GM19238 (cell line): ENCODE results near the gene ITGB1BP1.

Experiments used
- DNase-seq: peaks from one replicate; pipeline ENCODE4 v3.0.0; 2011; ENCODE audit warnings: low spot score; ENCODE audit not compliant: insufficient read length

ITGB1BP1 gene

DNA sequence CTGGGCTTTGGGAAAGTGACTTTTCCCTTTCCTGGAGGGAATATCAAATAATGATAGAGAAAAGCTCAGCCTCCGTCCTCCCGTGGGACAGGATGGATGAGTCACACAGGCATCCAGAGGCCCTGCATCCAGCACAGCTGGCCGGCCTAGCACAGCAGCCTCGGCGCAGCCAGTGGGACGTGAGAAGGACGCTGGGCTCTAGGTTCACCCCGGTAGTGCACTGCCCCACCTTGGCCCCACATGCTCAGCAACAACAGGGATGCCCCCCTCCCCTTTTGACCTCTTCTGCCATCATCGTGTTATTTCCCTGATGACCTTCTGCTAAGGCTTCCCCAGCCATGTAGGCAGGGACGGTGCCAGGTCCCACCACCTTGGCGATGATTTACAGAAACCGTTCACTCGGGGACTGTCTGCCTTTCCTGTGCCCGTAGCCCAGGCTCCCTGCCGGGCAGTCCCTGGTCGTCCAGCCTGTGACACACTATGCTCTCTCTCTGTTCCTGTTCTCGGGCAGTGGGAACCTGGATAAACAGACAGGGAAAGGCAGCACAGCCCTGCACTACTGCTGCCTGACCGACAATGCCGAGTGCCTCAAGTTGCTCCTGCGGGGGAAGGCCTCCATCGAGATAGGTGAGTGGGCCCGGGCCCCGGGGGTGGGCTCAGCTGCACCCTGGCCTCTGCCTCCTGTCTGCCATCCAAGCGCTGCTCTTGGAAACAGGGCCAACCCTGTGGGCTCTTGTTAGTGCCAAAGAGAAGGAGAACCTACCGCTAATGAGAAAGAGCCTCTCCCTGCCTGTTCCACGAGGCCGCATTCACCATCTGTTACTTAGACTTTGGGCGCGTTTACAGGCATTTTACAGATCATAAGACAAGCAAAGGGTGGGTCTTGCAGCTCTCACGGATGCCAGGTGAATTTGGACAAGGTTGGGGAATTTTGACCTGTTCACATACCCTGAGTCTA, 44.6 kb downstream of the ITGB1BP1 start:
- no peak for DNase-seq

DNA sequence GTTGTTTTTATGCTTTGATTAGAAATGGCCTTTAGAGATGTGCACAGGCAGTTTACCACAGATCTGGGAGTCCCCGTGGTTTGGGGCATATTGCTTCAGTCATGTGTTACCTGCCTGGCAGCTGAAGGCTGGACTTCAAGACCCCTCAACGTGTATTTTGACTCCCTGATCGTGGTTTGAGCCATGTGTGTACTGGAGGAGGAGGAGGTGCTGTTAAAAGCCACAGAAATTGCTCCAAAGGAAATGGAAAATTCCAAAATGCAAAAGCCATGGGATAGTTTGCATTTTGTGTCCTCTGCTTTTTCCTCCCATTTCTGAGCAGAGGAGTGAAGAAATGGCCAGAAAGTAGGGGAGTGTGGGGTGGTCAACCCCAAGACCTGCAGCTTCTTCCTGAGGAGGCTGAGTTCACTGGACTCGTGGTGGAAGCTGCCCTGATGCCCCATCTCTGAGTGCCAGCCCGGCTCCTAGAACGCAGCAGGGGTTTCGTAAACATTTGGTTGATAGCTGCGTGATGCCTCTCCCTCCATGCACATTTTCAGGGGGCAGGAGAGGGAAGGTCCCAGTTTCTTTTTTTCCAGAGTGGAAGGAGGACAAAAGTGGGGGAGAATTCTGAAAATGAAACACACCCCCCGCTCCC, 45.7 kb downstream of the ITGB1BP1 start:
- DNase-seq = no peak

DNA sequence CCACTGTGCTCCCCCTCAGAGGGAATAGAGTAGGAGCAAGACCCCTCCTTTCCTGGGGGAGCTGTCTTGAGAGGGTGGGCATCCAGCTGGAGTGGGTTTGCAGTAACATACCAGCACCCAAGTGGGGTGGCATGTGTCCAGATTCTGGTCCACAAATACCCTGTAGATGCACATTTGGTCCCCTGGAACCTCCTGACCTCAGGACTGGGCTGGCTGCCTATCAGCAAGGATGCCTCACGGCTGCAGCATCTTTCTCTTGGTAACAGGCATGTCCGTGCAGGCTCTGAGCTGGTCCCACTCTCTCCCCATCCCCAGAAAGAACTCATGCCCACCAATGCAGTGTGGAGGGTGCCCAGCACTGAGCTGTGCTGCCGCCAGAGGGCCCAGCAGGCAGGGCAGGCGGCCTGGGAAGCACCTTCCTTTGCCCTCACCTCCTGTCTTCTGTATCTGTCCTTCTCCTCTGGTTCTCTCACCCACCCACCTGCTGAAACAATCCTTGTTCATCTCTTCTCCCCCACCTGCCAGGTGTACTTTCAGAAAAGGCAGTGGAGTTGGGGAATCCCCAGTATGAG, 47.4 kb downstream of the ITGB1BP1 start:
- DNase-seq = no peak

DNA sequence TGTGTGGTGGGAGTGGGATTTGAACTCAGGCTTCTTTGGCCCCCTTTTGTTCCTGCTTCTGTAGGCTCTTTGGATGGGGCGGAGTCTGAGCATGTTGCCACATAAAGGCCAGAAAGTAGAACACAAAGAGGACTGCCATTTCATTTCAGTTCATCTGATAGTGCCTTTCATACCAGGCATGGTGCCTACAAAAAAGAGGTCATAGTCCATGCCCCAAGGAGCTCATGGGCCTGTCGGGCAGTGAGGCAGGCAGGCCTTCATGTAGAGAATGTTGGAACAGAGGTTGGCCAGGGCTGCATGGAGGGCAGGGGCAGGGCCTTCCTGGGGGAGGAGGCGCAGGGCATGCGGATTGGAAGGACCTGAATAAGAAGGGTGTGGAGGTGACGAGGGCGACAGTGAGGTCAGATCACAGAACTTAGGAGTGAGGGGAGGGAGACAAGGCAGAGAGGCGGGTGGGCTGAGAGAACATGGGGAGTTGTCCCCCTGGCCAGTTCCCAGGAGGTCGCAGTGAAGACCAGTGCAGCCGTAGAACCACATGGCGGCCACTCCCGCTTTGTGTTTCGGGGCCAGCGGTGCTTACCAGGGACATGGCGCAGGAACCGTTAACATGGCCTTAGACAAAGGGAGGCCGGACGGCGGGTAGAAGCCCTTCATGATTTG, 49.1 kb downstream of the ITGB1BP1 start:
- DNase-seq = no peak

DNA sequence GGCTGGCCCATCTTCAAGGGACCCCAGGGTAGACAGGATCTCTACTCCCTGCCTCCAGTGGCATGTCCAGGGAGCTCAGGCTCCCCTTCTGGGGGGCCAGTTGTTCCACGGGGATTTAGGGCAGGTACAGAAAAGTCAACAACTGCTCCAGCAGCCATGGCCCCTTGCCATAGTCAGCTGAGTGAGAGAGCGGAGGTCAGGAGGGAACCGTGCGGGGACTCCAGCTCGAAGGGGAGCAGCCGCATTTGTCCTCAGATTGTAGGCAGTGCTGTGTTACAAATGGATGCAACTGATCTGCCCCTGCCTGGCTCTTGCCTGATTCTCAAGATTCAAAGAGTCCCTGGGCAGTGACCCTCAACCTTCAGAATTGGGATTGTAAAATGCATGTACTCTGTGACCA, 49.9 kb downstream of the ITGB1BP1 start:
- no peak for DNase-seq

DNA sequence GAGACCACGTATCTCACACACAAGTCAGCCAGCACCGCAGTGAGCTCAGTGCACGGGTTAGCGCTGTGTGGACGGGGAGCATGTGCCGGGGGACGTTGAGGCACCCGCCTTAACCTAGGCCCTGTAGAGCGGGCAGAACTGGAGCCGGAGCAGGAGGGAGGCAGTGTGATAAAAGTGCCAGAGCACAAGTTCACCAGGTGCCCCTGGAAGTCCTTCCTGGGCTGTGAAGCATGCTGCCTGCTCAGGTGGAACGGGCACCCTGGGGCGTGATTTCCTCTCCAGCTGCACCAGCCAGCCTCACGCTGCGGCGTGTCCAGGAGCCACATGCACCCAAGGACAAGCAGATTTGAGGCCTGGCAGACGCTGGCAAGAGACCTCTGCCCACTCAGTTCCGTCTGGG, 50.3 kb downstream of the ITGB1BP1 start:
- no peak for DNase-seq

DNA sequence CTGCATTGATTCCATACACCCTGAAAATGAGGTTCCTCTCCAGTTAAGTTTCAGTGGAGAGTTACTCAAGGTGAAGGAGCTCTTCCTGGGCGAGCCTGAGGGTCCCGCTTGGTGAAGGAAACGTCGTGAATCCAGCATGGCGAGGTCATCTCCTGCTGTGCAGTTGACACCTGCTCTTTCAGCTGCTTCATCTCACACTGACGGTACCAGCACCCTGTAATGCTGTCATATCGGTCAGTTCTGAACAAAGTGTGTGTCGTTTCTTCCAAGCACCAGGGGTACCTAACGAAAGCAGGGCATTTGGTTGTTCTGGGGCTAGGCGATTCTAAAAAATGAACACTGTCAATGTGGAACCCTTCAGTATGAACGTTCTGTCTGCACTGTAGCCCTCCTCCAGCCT, 52.6 kb downstream of the ITGB1BP1 start:
- DNase-seq = no peak

DNA sequence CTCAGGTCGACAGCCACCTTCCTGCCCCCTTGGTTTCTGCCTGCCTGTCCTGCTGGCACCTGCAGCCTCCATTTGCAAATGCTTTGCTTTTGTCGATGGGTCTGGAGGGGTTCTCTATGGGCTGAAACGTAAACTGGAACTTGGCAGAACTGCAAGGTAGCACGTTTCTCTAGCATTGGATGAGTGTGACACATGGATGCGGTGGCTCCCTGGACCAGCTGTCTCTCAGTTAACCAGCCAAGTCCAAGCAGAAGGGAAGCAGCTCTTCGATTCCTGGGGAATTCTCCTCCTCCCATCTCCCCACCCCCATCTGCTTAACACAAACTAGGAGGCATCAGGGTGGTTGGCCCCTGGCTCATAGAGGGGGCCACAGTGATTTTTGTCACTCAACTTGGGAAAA, 57.3 kb downstream of the ITGB1BP1 start:
- no peak for DNase-seq

DNA sequence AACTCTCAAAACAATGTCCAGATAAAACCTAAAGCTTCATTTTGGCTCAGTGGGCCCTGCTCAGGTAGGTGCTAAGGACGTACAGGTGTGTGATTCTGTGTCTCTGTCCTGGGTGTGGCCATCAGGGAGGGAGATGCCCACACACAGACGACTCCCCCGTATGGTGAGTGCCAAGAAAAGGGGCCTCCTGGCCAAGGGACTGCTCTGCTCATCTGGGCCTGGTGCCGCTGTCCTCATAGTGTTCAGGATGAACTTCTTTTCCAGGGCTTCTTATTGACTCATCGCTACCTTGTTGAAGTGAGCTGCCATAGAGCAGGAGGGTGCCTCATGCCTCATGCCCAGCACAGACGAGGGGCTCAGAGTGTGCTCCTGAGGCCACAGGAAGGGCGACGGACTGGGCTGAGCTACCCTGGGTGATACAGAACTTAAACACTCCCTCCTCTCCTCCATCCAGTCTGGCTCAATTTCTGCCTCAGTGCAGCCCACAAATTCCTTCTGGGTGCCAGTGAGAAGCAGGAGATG, 57.8 kb downstream of the ITGB1BP1 start:
- DNase-seq = no peak

DNA sequence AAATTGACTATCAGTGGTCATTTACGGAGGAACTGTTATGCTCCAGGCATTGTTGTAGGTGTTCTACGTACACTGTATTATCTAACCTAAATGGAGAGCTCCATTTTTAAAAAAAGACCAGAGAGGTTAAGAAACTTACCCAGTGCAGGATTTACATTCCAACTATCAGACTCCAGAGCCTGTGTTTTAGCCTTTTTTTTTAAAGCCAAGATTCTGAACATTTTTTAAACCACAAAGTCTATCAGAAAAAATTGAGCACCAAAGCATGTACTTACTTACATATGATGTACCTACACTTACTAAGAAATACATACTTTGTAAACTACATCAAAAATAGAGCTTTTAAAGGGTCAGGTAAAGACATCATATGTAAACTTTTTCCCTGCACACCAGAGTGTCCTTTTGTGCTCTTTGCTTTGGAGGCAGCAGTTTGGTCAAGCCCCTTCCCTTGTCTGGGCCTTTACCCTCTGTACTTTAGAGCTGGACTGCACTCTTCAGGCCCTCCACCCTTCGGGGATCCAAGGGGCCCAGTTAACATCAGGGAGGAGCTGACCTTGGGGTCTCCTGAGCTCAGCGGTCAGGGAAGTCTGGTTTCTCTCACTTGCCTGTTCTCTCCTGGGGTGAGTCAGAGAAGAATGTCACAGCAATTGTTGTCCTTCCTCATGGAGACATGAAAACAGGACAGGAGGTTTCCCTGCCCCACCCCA, 58.4 kb downstream of the ITGB1BP1 start:
- no peak for DNase-seq

DNA sequence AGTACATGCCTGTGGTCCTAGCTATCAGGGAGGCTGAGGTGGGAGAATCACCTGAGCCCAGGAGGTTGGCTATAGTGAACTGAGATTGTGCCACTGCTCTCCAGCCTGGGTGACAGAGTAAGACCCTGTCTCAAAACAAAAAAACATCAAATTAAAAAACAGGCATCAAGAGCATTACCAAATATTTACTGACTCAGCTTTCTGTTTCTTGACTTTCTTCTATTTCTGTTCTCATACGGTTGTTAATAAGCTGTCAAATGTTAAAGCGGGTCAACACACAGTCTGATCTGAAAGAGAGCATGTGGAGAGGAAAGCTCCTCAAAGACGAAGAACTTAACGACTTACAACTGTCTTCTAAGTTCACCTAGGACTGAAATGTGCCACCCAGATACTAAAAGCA, 59.0 kb downstream of the ITGB1BP1 start:
- DNase-seq = no peak

DNA sequence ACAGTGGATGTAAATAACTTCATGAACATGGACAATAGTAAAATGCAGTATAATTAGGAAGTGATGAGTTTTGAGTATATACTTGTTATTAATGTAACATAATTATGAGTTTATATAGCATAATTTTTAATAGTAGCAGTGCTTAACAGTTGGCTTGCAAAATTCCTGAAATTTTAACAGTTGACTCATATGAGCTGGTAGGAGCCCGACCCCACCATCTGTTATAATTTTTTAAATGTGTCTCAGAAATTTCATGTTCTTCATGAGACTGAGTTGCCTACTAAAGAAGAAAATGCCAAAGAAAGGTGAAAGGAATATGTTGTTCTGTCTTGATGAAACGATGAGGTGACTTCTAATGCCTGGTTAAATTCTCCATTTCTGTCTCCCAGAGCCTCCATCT, 62.6 kb downstream of the ITGB1BP1 start:
- no peak for DNase-seq

DNA sequence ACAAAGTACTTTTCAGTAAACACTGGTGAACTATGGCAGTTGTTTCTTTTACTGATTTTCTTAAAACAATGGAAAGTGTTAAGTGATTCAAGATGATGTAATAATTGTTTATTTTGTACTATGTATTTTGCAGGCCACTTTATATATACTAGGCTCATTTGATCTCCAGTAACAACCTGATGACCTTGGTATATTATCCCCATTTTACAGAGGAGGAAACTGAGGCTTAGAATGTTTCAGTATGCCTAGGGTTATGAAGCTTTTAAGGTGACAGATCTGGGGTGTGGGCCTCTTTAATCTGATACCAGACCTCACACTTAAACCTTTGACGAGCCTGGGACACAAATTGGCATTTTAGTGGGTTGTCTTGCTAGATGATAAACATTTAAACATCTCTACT, 63.2 kb downstream of the ITGB1BP1 start:
- DNase-seq = no peak

DNA sequence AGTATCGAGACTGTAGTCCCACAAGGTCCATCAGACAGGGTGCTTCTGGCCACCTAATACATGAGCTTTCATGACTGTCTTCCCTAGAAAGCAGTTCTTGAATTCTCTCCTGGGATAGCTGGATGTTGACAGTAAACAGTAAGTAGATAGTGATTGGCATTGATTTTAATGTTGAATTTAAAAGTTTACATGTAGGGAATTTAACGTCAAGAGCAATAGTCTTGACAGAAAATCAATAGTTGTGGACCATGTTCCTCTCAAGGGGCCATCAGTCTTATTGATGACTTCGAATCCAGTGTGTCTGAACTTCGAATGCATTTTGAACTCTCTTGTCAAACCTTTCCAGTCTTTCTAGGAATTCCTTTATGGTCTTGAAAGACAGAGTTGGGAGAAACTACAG, 63.9 kb downstream of the ITGB1BP1 start:
- DNase-seq = no peak

DNA sequence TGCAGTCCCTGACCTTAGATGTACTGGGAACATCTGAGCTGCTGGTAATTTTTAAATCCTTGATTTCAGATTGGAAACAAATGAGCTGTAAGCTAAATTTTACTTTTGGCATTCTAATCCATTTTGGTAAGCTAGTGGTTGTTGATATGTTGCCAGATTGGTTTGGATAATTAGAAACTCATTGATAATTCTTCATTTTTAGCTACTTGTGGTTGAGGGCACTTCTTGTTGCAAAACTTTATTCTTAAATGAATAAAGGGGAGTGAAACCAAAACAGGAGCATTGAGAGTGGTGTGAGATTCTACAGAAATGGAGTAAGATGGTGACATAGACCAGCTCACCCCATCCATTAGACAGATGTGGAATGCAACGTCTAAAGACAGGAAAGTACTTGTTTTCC, 64.5 kb downstream of the ITGB1BP1 start:
- DNase-seq = no peak

DNA sequence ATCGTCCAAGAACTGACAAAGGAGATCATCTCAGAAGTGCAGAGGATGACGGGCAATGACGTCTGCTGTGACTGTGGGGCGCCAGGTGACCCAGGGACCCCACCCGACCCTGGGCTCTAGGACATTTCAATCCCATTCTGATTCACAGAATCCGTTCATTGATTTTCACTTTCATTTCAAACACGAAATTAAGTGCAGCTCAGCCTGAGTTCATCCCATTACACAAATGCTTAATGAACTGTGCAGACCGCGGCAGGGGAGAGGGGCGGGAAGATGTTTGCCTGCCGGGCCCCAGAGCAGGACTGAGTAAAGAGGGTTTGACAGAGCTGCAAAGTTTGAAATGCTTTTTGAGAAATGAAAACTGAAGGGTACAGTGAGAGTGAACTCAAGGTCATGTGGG, 67.1 kb downstream of the ITGB1BP1 start:
- DNase-seq = no peak

DNA sequence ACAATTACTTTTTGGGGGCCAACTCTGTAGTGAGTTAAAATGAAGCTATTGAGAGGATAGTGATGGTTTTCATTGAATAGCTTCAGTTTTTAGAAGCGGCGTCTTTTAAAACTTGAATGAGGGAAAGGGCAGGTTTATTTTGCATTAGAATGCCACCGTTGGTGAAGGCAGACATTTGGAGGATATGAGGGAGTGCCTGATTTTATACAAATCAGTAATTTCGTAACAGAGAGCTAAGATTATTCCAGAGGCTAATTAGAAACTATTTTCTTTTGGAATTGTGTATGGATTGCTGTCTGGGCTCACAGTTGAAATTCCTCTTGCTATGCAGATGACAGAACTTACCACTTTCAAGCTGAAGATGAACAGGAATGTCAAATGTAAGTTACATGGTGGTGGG, 67.6 kb downstream of the ITGB1BP1 start:
- no peak for DNase-seq

DNA sequence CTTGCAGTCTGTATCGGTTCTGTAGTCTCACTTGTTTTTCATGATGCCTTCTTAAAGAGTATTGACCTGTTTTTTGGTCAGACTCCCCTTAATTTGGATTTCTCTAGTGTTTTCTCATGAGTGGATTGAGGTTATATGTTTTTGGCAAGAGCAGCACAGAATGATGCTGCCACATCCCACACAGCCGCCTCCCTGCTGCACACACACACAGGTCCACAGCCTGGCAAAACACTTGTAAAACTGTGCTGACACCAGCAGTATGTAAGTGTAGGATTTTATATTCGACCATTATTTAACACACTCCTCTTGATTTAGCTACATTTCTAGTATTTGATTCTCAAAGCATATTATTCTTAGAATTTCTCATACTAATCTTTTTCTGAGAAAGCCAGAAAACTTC, 68.1 kb downstream of the ITGB1BP1 start:
- no peak for DNase-seq

DNA sequence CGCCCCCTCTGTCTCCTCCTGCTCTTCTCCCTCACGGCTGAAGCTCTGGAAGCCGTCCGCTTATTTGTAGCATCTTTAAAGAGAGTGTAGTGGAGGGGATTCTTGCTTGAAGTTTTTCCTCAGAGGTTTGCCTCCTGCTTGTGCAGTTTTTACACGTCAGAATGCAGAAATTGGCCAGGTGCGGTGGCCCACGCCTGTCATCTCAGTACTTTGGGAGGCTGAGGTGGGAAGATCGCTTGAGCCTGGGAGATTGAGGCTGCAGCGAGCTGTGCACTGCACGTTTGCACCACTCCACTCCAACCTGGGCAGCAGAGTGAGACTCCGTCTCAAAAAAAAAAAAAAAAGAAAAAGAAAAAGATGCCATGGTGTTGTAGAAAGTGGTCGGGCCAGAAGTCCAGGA, 69.0 kb downstream of the ITGB1BP1 start:
- no peak for DNase-seq
